ENCODE measurements around the gene INF2.
"Not testable (repeated sequence)": the region's sequence is repeated elsewhere in the genome, so short reads cannot be mapped to it uniquely, and the experiment has no call there.

The INF2 gene

GRCh38 chr14:104724407-104724980 is 35.1 kb downstream of the INF2 start:
- DNase-seq = peak; percentile 12

- no peak for DNase-seq
Measured at GRCh38 chr14:104724981-104725771, 35.8 kb downstream of the INF2 start.

- no peak for DNase-seq
Measured at GRCh38 chr14:104725772-104726548, 36.5 kb downstream of the INF2 start.

GRCh38 chr14:104726600-104727451 is 37.4 kb downstream of the INF2 start:
- DNase-seq = no peak

GRCh38 chr14:104728631-104729030 is 39.2 kb downstream of the INF2 start:
- no peak for DNase-seq

- not testable (repeated sequence) for DNase-seq
Measured at GRCh38 chr14:104729176-104729834, 39.9 kb downstream of the INF2 start.

GRCh38 chr14:104729835-104730181 is 40.4 kb downstream of the INF2 start:
- no peak for DNase-seq

- DNase-seq = no peak
Measured at GRCh38 chr14:104730487-104730886, 41.1 kb downstream of the INF2 start.

- no peak for DNase-seq
Measured at GRCh38 chr14:104731320-104732294, 42.2 kb downstream of the INF2 start.

- DNase-seq = no peak
Measured at GRCh38 chr14:104732355-104732804, 43.0 kb downstream of the INF2 start.

GRCh38 chr14:104732931-104733681 is 43.7 kb downstream of the INF2 start:
- no peak for DNase-seq

GRCh38 chr14:104734051-104734587 is 44.7 kb downstream of the INF2 start:
- no peak for DNase-seq

GRCh38 chr14:104734601-104734990 is 45.2 kb downstream of the INF2 start:
- DNase-seq = no peak

- no peak for DNase-seq
Measured at GRCh38 chr14:104734991-104735779, 45.8 kb downstream of the INF2 start.

- no peak for DNase-seq
Measured at GRCh38 chr14:104735830-104736642, 46.6 kb downstream of the INF2 start.

GRCh38 chr14:104738375-104739019 is 49.1 kb downstream of the INF2 start:
- no peak for DNase-seq

GRCh38 chr14:104739026-104739425 is 49.6 kb downstream of the INF2 start:
- DNase-seq = no peak
